Measurements from ENCODE around the gene ZNF786. TPM values are rescaled to one million over a fixed set of nuclear protein-coding genes. Genes with fewer than 3 reads are reported as not detected.

The ZNF786 gene
- total RNA-seq, 4 donors from 2014 or later = 1.9 to 6.1 (median 2.7) TPM

DNA sequence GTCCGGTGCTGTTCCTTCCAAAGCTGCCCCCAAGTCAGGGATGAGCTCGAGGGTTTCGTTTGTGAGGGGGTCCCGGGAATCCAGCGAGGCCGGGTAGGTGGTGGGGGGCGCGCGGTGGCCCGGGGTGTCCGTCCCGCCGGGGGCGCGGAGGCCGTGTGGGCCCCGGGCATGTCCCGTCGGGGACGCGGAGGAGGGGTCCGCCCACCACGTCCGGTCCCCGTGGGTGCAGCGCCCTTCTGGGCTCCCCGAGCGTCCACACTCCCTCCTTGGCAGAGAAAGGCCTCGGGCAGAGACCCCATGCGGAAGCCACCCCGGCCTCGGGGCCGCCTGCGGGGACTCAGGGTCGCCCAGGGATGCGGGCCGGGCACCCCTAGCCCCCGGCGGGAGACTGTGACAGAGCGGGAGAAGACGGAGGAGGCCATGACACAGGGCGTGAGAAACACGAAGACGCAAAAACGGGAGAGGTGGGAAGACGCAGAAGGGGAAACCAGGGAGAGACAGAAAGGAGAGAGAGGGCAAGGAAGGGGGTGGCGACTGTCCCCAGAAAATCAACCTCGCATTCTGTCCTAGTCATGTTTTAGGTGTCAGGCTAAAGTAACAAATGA lies 36.2 kb upstream of the ZNF786 start:
- peak overlapping the region; percentile 79 to 100 (median 96) for H3K4me3 ChIP-seq
- peaks cover 9% of the 10 kb centered on the region in 2 donors for H3K4me1 ChIP-seq
- ATAC-seq (peak; percentile 54 to 60), DNase-seq (peak; percentile 14 to 28)
- no peaks in the 10 kb centered on the region for H3K36me3 ChIP-seq
- TF ChIP-seq POLR2A (IDR thresholded peaks at IDR 0.05) = no peak
- TF ChIP-seq, protein P1, sequence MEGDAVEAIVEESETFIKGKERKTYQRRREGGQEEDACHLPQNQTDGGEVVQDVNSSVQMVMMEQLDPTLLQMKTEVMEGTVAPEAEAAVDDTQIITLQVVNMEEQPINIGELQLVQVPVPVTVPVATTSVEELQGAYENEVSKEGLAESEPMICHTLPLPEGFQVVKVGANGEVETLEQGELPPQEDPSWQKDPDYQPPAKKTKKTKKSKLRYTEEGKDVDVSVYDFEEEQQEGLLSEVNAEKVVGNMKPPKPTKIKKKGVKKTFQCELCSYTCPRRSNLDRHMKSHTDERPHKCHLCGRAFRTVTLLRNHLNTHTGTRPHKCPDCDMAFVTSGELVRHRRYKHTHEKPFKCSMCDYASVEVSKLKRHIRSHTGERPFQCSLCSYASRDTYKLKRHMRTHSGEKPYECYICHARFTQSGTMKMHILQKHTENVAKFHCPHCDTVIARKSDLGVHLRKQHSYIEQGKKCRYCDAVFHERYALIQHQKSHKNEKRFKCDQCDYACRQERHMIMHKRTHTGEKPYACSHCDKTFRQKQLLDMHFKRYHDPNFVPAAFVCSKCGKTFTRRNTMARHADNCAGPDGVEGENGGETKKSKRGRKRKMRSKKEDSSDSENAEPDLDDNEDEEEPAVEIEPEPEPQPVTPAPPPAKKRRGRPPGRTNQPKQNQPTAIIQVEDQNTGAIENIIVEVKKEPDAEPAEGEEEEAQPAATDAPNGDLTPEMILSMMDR (IDR thresholded peaks at IDR 0.05 in 4 of 5, conservative IDR thresholded peaks at IDR 0.05 in 1 of 5) = no peak
- intact Hi-C loops (cut with DNase I; ENCODE audit: low total_unique reads) = loop anchor here (1.0 to 2.0 kb wide), 5 partner anchors 21 to 186 kb away; partner anchors contain the start of genes PDIA4, ZNF398 and ZNF786
- H3K9me3 ChIP-seq = no peaks in the 10 kb centered on the region
- H3K27me3 ChIP-seq = no peaks in the 10 kb centered on the region
- in situ Hi-C loops (cut with MboI; ENCODE audit: low sequenced_read_pairs in 4 of 4) = no loop called here
- peak overlapping the region; percentile 94 to 98 (median 96) for H3K27ac ChIP-seq

DNA sequence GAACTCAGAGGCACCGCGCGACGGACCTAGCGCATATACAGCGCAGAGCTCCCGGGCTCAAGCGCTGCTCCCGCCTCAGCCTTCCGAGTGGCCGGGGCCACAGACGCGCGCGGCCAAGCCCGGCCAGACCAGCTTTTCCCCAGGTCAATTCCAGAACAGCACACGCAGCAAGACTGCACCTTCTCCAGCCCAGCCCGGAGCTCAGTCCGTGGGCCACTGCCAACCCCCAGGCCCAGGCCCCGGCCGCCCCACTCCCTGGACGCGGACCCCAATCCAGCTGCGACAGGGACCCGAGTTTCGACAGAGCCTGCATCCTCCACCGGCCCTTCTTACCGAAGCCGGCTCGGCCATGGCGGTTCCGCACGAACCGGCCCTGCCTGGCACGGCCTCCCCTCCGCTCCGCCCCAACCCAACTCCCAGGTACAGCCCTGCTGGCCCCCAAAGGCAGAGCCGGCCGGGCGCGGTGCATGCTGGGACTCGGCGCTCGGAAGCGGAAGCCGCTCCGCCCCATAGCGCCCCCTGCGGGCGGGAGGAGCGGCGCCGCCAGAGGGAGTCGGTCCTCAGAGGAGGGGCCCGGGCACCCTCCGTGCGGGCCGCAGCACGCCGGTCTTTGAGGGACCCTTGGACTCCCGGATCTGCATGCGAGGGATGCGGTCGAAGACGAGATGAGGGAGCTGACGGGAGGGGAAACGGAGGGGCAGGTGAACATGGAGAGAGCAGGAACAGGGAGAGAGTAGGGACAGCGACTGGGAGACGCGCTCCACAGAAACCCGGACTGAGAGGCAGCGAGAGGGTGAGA lies 35.5 kb upstream of the ZNF786 start, which contains the start of gene ZNF425:
Gene ZNF425 (minus strand): TSS at position 462 of the 799 bp plus-strand sequence. CDS start 111 bp downstream, at position 351.
- Histone ChIP-seq H3K9me3 (no peaks in the 10 kb centered on the region), H3K36me3 (no peaks in the 10 kb centered on the region), H3K4me3 (peak within 1 kb of the TSS; percentile 79 to 100 (median 96)), H3K27me3 (no peaks in the 10 kb centered on the region), H3K4me1 (peaks cover 9% of the 10 kb centered on the region in 2 donors), H3K27ac (peak within 1 kb of the TSS; percentile 94 to 98 (median 96))
- ATAC-seq (peak; percentile 92 to 93), DNase-seq (peak; percentile 80 to 85)
- TF ChIP-seq, protein P1 (IDR thresholded peaks at IDR 0.05 in 4 of 5, conservative IDR thresholded peaks at IDR 0.05 in 1 of 5) = peak; percentile 96 to 99 (median 97)
- peak; percentile 84 to 91 for TF ChIP-seq POLR2A (IDR thresholded peaks at IDR 0.05)
- in situ Hi-C loops (cut with MboI; ENCODE audit: low sequenced_read_pairs in 4 of 4) (no loop called here), intact Hi-C loops (cut with DNase I; ENCODE audit: low total_unique reads) (loop anchor here (1.0 to 2.0 kb wide), 5 partner anchors 21 to 185 kb away; partner anchors contain the start of genes PDIA4, ZNF398 and ZNF786)

DNA sequence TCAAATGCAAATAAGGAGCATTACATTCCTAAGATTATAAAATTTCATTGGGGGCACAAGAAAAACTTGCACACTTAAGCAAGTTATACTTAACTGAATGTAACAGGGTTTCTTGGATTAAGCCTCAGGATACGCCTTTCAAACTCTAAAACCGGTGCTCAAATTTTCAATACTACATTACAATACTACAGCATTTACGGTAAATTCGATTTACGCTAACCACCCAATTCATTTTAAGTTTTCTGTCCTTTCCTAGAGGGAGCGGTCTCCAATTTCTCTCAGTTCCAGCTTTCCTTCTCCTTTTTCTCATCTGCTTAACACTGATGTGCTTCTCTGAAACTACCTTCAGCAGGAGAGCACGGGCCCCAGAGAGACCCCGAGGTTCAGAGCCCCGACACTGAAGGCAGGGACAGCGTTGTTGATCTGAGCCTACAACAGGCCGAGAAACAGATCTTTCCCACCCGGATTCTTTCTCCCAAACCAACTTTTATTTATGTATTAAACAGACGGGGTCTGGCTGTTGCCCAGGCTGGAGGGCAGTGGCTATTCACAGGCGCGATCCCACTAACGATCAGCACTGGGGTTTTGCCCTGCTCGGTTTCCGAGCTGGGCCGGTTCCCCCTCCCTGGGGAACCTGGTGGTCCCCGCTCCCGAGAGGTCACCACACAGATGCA lies 34.8 kb upstream of the ZNF786 start:
- DNase-seq (no peak), ATAC-seq (no peak)
- in situ Hi-C loops (cut with MboI; ENCODE audit: low sequenced_read_pairs in 4 of 4) = no loop called here
- TF ChIP-seq POLR2A (IDR thresholded peaks at IDR 0.05) = no peak
- TF ChIP-seq, protein P1 (IDR thresholded peaks at IDR 0.05 in 4 of 5, conservative IDR thresholded peaks at IDR 0.05 in 1 of 5) = no peak
- no peaks in the 10 kb centered on the region for H3K27me3 ChIP-seq
- intact Hi-C loops (cut with DNase I; ENCODE audit: low total_unique reads) = no loop called here
- peak overlapping the region; percentile 79 to 100 (median 96) for H3K4me3 ChIP-seq
- H3K36me3 ChIP-seq = no peaks in the 10 kb centered on the region
- H3K4me1 ChIP-seq = peaks cover 9% of the 10 kb centered on the region in 2 donors
- H3K27ac ChIP-seq = peak overlapping the region; percentile 94 to 98 (median 96)
- no peaks in the 10 kb centered on the region for H3K9me3 ChIP-seq

DNA sequence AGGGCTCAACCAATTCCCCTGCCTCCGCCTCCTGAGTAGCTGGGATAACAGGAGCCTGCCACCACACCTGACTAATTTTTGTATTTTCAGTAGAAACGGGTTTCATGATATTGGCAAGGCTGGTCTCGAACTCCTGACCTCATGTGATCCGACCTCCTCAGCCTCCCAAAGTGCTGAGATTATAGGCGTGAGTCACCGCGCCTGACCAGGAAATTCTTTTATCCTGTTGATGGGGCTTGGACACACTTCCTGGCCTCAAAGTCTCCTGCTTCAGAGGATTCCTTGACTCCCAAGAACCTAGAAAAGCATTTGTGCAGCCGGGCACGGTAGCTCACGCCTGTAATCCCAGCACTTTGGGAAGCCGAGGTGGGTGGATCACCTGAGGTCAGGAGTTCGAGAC lies 19.5 kb upstream of the ZNF786 start:
- Histone ChIP-seq H3K4me3 (no peak overlapping the region), H3K27ac (no peak overlapping the region), H3K27me3 (no peaks in the 10 kb centered on the region), H3K4me1 (no peaks in the 10 kb centered on the region), H3K9me3 (no peaks in the 10 kb centered on the region), H3K36me3 (no peaks in the 10 kb centered on the region)
- intact Hi-C loops (cut with DNase I; ENCODE audit: low total_unique reads) (no loop called here), in situ Hi-C loops (cut with MboI; ENCODE audit: low sequenced_read_pairs in 4 of 4) (no loop called here)
- TF ChIP-seq, protein P1 (IDR thresholded peaks at IDR 0.05 in 4 of 5, conservative IDR thresholded peaks at IDR 0.05 in 1 of 5) = no peak
- no peak for TF ChIP-seq POLR2A (IDR thresholded peaks at IDR 0.05)
- DNase-seq = no peak
- ATAC-seq = no peak
